Endothelial cell of umbilical vein (primary cell): Measurements from ENCODE around the gene ACOX3. TPM values are rescaled to one million over a fixed set of nuclear protein-coding genes. Genes with fewer than 3 reads are reported as not detected.

ENCODE experiments used
- BruUV-seq: library from RNA; stranded (reverse); fragments of 400-500 nt; replicated peaks from 2 replicates; lab custom pipeline; 2021; lab: Mats Ljungman, UMichigan
- CTCF ChIA-PET: fragments of 300-600, 350-600 bp; sonication (Branson Sonifier 250); formaldehyde crosslinking; loops from one replicate; lab custom pipeline; 2021; ENCODE audit warnings: antibody characterized with exemption, inconsistent platforms; lab: Charles Lee
- POLR2A ChIA-PET: fragments of 300-600, 350-600 bp; sonication (Branson Sonifier 250); formaldehyde crosslinking; loops from one replicate; lab custom pipeline; 2021; ENCODE audit warnings: antibody characterized with exemption, inconsistent platforms; lab: Charles Lee
- DNase-seq: peaks from one replicate; pipeline ENCODE4 v3.0.0-alpha.2; 2011; ENCODE audit warnings: low read depth, low spot score
- FAIRE-seq: peaks from 2 replicates; lab custom pipeline; 2011; peaks lifted over from hg19 to GRCh38; lab: Jason Lieb, UNC
- H2AFZ ChIP-seq: 2 replicates; pipeline ENCODE4 v1.6.0; 2012; ENCODE audit warnings: low read depth, low read length, control low read depth, inconsistent platforms
- H3K27ac ChIP-seq: 2 replicates; pipeline ENCODE4 v1.5.1; 2011; ENCODE audit warnings: low read depth, mild to moderate bottlenecking, control low read depth, low read length, moderate library complexity; ENCODE audit not compliant: insufficient read depth
- H3K27me3 ChIP-seq, 2 experiments: 2 replicates each; pipeline versions ENCODE4 v1.6.0 to v1.6.1; 2011; ENCODE audit warnings: low read length in 2 of 2, mixed read lengths in 1 of 2; ENCODE audit not compliant: control insufficient read depth in 2 of 2, insufficient read depth in 2 of 2
- H3K36me3 ChIP-seq, 2 experiments: 2 replicates in 1 of 2; 3 replicates in 1 of 2; pipeline ENCODE4 v1.5.1; 2011; ENCODE audit warnings: low read length in 2 of 2, mild to moderate bottlenecking in 1 of 2, moderate library complexity in 1 of 2; ENCODE audit not compliant: control insufficient read depth in 2 of 2, insufficient read depth in 2 of 2; ENCODE audit errors: extremely low read depth in 1 of 2
- H3K4me1 ChIP-seq: 3 replicates; pipeline ENCODE4 v1.5.1; 2011; ENCODE audit warnings: mild to moderate bottlenecking, low read length; ENCODE audit not compliant: control insufficient read depth, insufficient read depth; ENCODE audit errors: extremely low read depth
- H3K4me2 ChIP-seq: 2 replicates; pipeline ENCODE4 v1.6.1; 2011; ENCODE audit warnings: low read length, control low read depth, mixed read lengths; ENCODE audit not compliant: insufficient read depth
- H3K4me3 ChIP-seq, 3 experiments: fragments of 200-600 bp in 1 of 3; sonication (generic), shearing (Covaris generic) in 1 of 3; replicated peaks in 1 of 3; 2 replicates each; pipeline ENCODE4 v1.5.1; 2011 to 2016; ENCODE audit warnings: control low read depth in 3 of 3, low read length in 3 of 3, mild to moderate bottlenecking in 2 of 3, inconsistent platforms in 1 of 3, low read depth in 1 of 3, moderate library complexity in 1 of 3; ENCODE audit not compliant: insufficient read depth in 1 of 3
- H3K79me2 ChIP-seq: 2 replicates; pipeline ENCODE4 v1.6.0; 2012; ENCODE audit warnings: low read length, inconsistent platforms; ENCODE audit not compliant: control insufficient read depth, insufficient read depth
- H3K9ac ChIP-seq: replicated peaks from 2 replicates; pipeline ENCODE3; 2011; ENCODE audit warnings: low read length, control low read depth; ENCODE audit not compliant: insufficient read depth; ENCODE audit errors: extremely low read depth
- H3K9me1 ChIP-seq: replicated peaks from 3 replicates; pipeline ENCODE4 v1.6.0; 2011; ENCODE audit warnings: mild to moderate bottlenecking, low read length; ENCODE audit not compliant: control insufficient read depth, insufficient read depth; ENCODE audit errors: extremely low read depth
- H3K9me3 ChIP-seq: replicated peaks from 2 replicates; pipeline ENCODE4 v1.5.1; 2012; ENCODE audit warnings: low read length, inconsistent platforms; ENCODE audit not compliant: control insufficient read depth, insufficient read depth
- H4K20me1 ChIP-seq: replicated peaks from 2 replicates; pipeline ENCODE3; 2011; ENCODE audit warnings: mild to moderate bottlenecking, low read length; ENCODE audit not compliant: control insufficient read depth, insufficient read depth; ENCODE audit errors: extremely low read depth
- CTCF ChIP-seq, 2 donors: IDR thresholded peaks; 1 replicate in 1 of 2; 2 replicates in 1 of 2; pipeline ENCODE4 v1.5.1; 2011; ENCODE audit warnings: low read length in 2 of 2, mild to moderate bottlenecking in 2 of 2, moderate library complexity in 2 of 2, control low read depth in 1 of 2, inconsistent platforms in 1 of 2, low read depth in 1 of 2; ENCODE audit not compliant: insufficient read depth in 1 of 2; ENCODE audit errors: extremely low read depth in 1 of 2
- EZH2 ChIP-seq: IDR thresholded peaks from 2 replicates; pipeline ENCODE4 v1.6.1; 2012; ENCODE audit warnings: borderline replicate concordance, low read depth, mild to moderate bottlenecking, moderate library complexity, low read length, inconsistent platforms; ENCODE audit not compliant: severe bottlenecking
- FOS ChIP-seq: IDR thresholded peaks from 2 replicates; pipeline ENCODE4 v1.6.1; 2011; ENCODE audit warnings: mild to moderate bottlenecking, low read length, moderate library complexity, borderline replicate concordance; ENCODE audit not compliant: insufficient read depth
- JUN ChIP-seq: IDR thresholded peaks from 2 replicates; pipeline ENCODE4 v1.6.1; 2011; ENCODE audit warnings: borderline replicate concordance, low read depth; ENCODE audit not compliant: insufficient read length, insufficient read depth
- MAX ChIP-seq: IDR thresholded peaks from 2 replicates; pipeline ENCODE4 v1.6.1; 2011; ENCODE audit not compliant: insufficient read depth, insufficient read length
- POLR2A ChIP-seq: IDR thresholded peaks from 2 replicates; pipeline ENCODE4 v1.6.1; 2012; ENCODE audit warnings: low read depth, mild to moderate bottlenecking, control low read depth, low read length
- POLR2AphosphoS5 ChIP-seq: IDR thresholded peaks from 2 replicates; pipeline ENCODE4 v1.6.1; 2012; ENCODE audit warnings: low read depth, mild to moderate bottlenecking, control low read depth, low read length, moderate library complexity; ENCODE audit not compliant: insufficient read depth
- dilution Hi-C: fragments of 300-500 bp; cut with MboI; formaldehyde crosslinking; loops from one replicate; pipeline ENCODE4 v1.15.0; 2019; ENCODE audit warnings: low sequenced_read_pairs; ENCODE audit not compliant: extremely low pct_ligation_motif_present
- intact Hi-C: fragments of 100-400 bp; cut with micrococcal nuclease; formaldehyde crosslinking; loops from one replicate; pipeline ENCODE4 v1.10.0; 2022
- polyA plus RNA-seq, 4 experiments: library from polyadenylated mRNA; depleted of rRNA in 3 of 4; stranded (reverse) in 3 of 4; unstranded in 1 of 4; fragments of >200 nt; gene quantifications; 2 replicates each; pipeline versions ENCODE4 v1.2.1 to v1.2.3, GENCODE V29; 2011 to 2012; ENCODE audit warnings: missing spikeins in 1 of 4
- total RNA-seq: library from RNA; stranded (reverse); gene quantifications from 2 replicates; pipeline ENCODE4 v1.2.3, GENCODE V29; 2021

The ACOX3 gene
- total and polyA plus RNA-seq, 2 donors (not counting 3 experiments of a cell fraction or from before 2014, with no cell fraction given), result 13.0 to 26.3 TPM

- intact Hi-C loops, result no loop called here
- H3K4me3 ChIP-seq, result peak overlapping the region in 1 of 3 experiments; percentile 19
- DNase-seq (peak; percentile 45), FAIRE-seq (peak; percentile 72)
- ChIA-PET POLR2A (interaction anchor here (0.6 kb wide), 1 partner anchor 10 kb away, joined by 3 read pairs; no protein-coding TSS in a partner anchor), CTCF (interaction anchor here (2.5 kb wide), 1 partner anchor 10 kb away, joined by 19 read pairs; no protein-coding TSS in a partner anchor)
- no peaks in the 10 kb centered on the region for H4K20me1 ChIP-seq
- no peaks in the 10 kb centered on the region for H3K9me3 ChIP-seq
- TF ChIP-seq POLR2AphosphoS5 (no peak), FOS (no peak), MAX (no peak), POLR2A (no peak), JUN (no peak), EZH2 (no peak), CTCF (IDR thresholded peaks at IDR 0.05; ENCODE audit: extremely low read depth in 1 of 2, insufficient read depth in 1 of 2, low read depth in 1 of 2, low read length in 2 of 2) (no peak)
- BruUV-seq, result no TSS peak
- H3K27me3 ChIP-seq, result no peaks in the 10 kb centered on the region
- H3K4me1 ChIP-seq, result peaks cover 47% of the 10 kb centered on the region
- peak overlapping the region; percentile 91 for H3K27ac ChIP-seq
- peak overlapping the region; percentile 59 for H2AFZ ChIP-seq
- peak overlapping the region; percentile 57 for H3K4me2 ChIP-seq
- H3K9me1 ChIP-seq, result no peaks in the 10 kb centered on the region
- dilution Hi-C loops, result no loop called here
- no peak overlapping the region for H3K9ac ChIP-seq
- peaks cover 40% of the 10 kb centered on the region for H3K79me2 ChIP-seq
- no peaks in the 10 kb centered on the region for H3K36me3 ChIP-seq
Observed at GRCh38 chr4:8438743-8439142, 1.8 kb downstream of the ACOX3 start.
